ENCODE data around the gene GDF2.

GDF2 gene

GRCh38 chr10:47369251-47369894 lies 47.1 kb downstream of the GDF2 start:
- no peak for TF ChIP-seq CTCF (IDR thresholded peaks at IDR 0.05; ENCODE audit: low read depth, low read length)
- no peak overlapping the region for H3K4me3 ChIP-seq (ENCODE audit: low read depth, low read length)

- TF ChIP-seq CTCF (IDR thresholded peaks at IDR 0.05; ENCODE audit: low read depth, low read length) = no peak
These were observed 47.9 kb downstream of the GDF2 start for GRCh38 chr10:47370015-47370767.

GRCh38 chr10:47370878-47371277 lies 48.6 kb downstream of the GDF2 start:
- no peak for TF ChIP-seq CTCF (IDR thresholded peaks at IDR 0.05; ENCODE audit: low read depth, low read length)
- H3K4me3 ChIP-seq (ENCODE audit: low read depth, low read length) = no peak overlapping the region

More at GRCh38 chr10:47370015-47370767, 47.9 kb downstream of the GDF2 start:
- H3K4me3 ChIP-seq (ENCODE audit: low read depth, low read length) = no peak overlapping the region

- no peak overlapping the region for H3K4me3 ChIP-seq (ENCODE audit: low read depth, low read length)
- no peak for TF ChIP-seq CTCF (IDR thresholded peaks at IDR 0.05; ENCODE audit: low read depth, low read length)
These were observed 49.6 kb downstream of the GDF2 start for GRCh38 chr10:47371629-47372485.

- no peak for TF ChIP-seq CTCF (IDR thresholded peaks at IDR 0.05; ENCODE audit: low read depth, low read length)
- no peak overlapping the region for H3K4me3 ChIP-seq (ENCODE audit: low read depth, low read length)
These were observed 50.5 kb downstream of the GDF2 start for GRCh38 chr10:47372726-47373125.

- no peak for TF ChIP-seq CTCF (IDR thresholded peaks at IDR 0.05; ENCODE audit: low read depth, low read length)
- H3K4me3 ChIP-seq (ENCODE audit: low read depth, low read length) = no peak overlapping the region
These were observed 52.6 kb downstream of the GDF2 start for GRCh38 chr10:47374611-47375536.

Measured in WI38 (cell line).